K562 (cell line): ENCODE data around the gene PLXNA2. TPM values are rescaled to one million over a fixed set of nuclear protein-coding genes. Genes with fewer than 3 reads are reported as not detected.

Source experiments
- ATAC-seq: fragments of 200-7000 bp; cut with Tn5 transposase; 3 replicates; pipeline ENCODE4 v1.9.1; 2020; ENCODE audit warnings: moderate library complexity
- BruUV-seq: library from RNA; stranded (reverse); fragments of 400-500 nt; replicated peaks from 2 replicates; lab custom pipeline; 2021; lab: Mats Ljungman, UMichigan
- CTCF ChIA-PET: fragments of 300-600 bp; formaldehyde crosslinking; extraction: SDS; loops from one replicate; lab custom pipeline; 2021; ENCODE audit warnings: low intra/inter-chr PET ratio; lab: Yijun Ruan, JAX
- POLR2A ChIA-PET: fragments of 300-600, 350-650 bp; sonication (Branson Sonifier 250); formaldehyde crosslinking; extraction: SDS; loops from one replicate; lab custom pipeline; 2021; ENCODE audit warnings: antibody characterized with exemption, inconsistent platforms; lab: Yijun Ruan, JAX
- DNase-seq, 4 experiments: peaks; one replicate each; pipeline versions ENCODE4 v3.0.0 to v3.0.0-alpha.2; 2011 to 2018; ENCODE audit warnings: low spot score in 3 of 4, mixed read lengths in 3 of 4; ENCODE audit errors: extremely low read depth in 1 of 4
- FAIRE-seq: peaks from 2 replicates; lab custom pipeline; 2011; peaks lifted over from hg19 to GRCh38; lab: Jason Lieb, UNC
- H2AFZ ChIP-seq: 2 replicates; pipeline ENCODE4 v1.6.0; 2011; ENCODE audit warnings: low read depth, low read length, control low read depth, inconsistent platforms
- H3K27ac ChIP-seq: fragments of 200-600 bp; 3 replicates; pipeline ENCODE4 v1.8.0; 2011; ENCODE audit warnings: low read depth, mild to moderate bottlenecking, control low read depth, inconsistent platforms, low read length, moderate library complexity, mixed read lengths; ENCODE audit errors: extremely low read depth
- H3K27me3 ChIP-seq, 2 experiments: fragments of 300-600 bp in 1 of 2; 2 replicates in 1 of 2; 3 replicates in 1 of 2; pipeline versions ENCODE4 v1.6.0 to v1.8.0; 2011; ENCODE audit warnings: inconsistent platforms in 2 of 2, low read length in 2 of 2, mild to moderate bottlenecking in 1 of 2, mixed read lengths in 1 of 2, moderate library complexity in 1 of 2; ENCODE audit not compliant: control insufficient read depth in 2 of 2, insufficient read depth in 2 of 2
- H3K36me3 ChIP-seq: fragments of 300-600 bp; 3 replicates; pipeline ENCODE4 v1.8.0; 2011; ENCODE audit warnings: mild to moderate bottlenecking, low read length, inconsistent platforms; ENCODE audit not compliant: control insufficient read depth, insufficient read depth
- H3K4me1 ChIP-seq, 2 experiments: fragments of 200-600 bp in 1 of 2; replicated peaks in 1 of 2; 2 replicates in 1 of 2; 3 replicates in 1 of 2; pipeline versions ENCODE4 v1.5.1 to v1.8.0; 2011; ENCODE audit warnings: inconsistent platforms in 2 of 2, low read length in 2 of 2, mild to moderate bottlenecking in 1 of 2, mixed read lengths in 1 of 2, moderate library complexity in 1 of 2; ENCODE audit not compliant: control insufficient read depth in 2 of 2, insufficient read depth in 2 of 2
- H3K4me2 ChIP-seq: 2 replicates; pipeline ENCODE4 v1.6.1; 2011; ENCODE audit warnings: low read length, control low read depth, inconsistent platforms, mixed read lengths; ENCODE audit not compliant: insufficient read depth
- H3K4me3 ChIP-seq: fragments of 200-600 bp; sonication (generic), shearing (Covaris generic); 2 replicates; pipeline ENCODE4 v1.5.1; 2016; ENCODE audit warnings: control low read depth, inconsistent platforms
- H3K79me2 ChIP-seq: fragments of 200-600 bp; 3 replicates; pipeline ENCODE4 v1.8.0; 2011; ENCODE audit warnings: low read length, inconsistent platforms; ENCODE audit not compliant: control insufficient read depth, insufficient read depth
- H3K9ac ChIP-seq, 2 experiments: 2 replicates each; pipeline versions ENCODE4 v1.6.0 to v1.6.1; 2011; ENCODE audit warnings: low read depth in 2 of 2, low read length in 2 of 2, control low read depth in 1 of 2, inconsistent platforms in 1 of 2, mild to moderate bottlenecking in 1 of 2, mixed read lengths in 1 of 2; ENCODE audit not compliant: insufficient read depth in 1 of 2
- H3K9me1 ChIP-seq: one replicate; pipeline ENCODE4 v1.6.0; 2011; ENCODE audit warnings: inconsistent platforms, mild to moderate bottlenecking, low read length, moderate library complexity; ENCODE audit not compliant: control insufficient read depth, insufficient read depth
- H3K9me3 ChIP-seq: replicated peaks from 2 replicates; pipeline ENCODE4 v1.5.1; 2011; ENCODE audit warnings: low read depth, low read length, inconsistent platforms; ENCODE audit not compliant: control insufficient read depth, insufficient read depth
- H4K20me1 ChIP-seq: replicated peaks from 2 replicates; pipeline ENCODE4 v1.6.1; 2011; ENCODE audit warnings: low read length, inconsistent platforms, mixed read lengths; ENCODE audit not compliant: control insufficient read depth, insufficient read depth
- ARHGAP35 ChIP-seq: fragments of 450-650 bp; IDR thresholded peaks from 2 replicates; pipeline ENCODE4 v1.6.1; 2018; ENCODE audit not compliant: partially characterized antibody
- BACH1 ChIP-seq: fragments of 200-800 bp; sonication (Bioruptor generic); IDR thresholded peaks from 2 replicates; pipeline ENCODE4 v1.6.1; 2016; ENCODE audit warnings: missing genetic modification characterization, missing compliant biosample characterization
- HDAC3 ChIP-seq: fragments of 450-650 bp; IDR thresholded peaks from 2 replicates; pipeline ENCODE4 v1.6.1; 2018; ENCODE audit warnings: borderline replicate concordance, mild to moderate bottlenecking, moderate library complexity; ENCODE audit not compliant: partially characterized antibody
- TAL1 ChIP-seq: fragments of 450-650 bp; IDR thresholded peaks from 2 replicates; pipeline ENCODE4 v1.6.1; 2016; ENCODE audit warnings: mild to moderate bottlenecking
- ZNF165 ChIP-seq: fragments of 250-450 bp; sonication (Bioruptor Pico); IDR thresholded peaks from 2 replicates; pipeline ENCODE4 v1.4.0; 2020; ENCODE audit warnings: borderline replicate concordance
- WGBS: fragments of 100-300 bp; shearing (Covaris generic); methylation state at CpG from one replicate; pipeline ENCODE4 v1.1.6; 2016; ENCODE audit warnings: low coverage, mixed read lengths; ENCODE audit not compliant: insufficient coverage; ENCODE audit errors: missing lambda C conversion rate; 5-methylcytosine and 5-hydroxymethylcytosine counted together
- in situ Hi-C: fragments of 300-500 bp; cut with MboI; formaldehyde crosslinking; loops from 4 replicates; pipeline ENCODE4 v1.15.0; 2018; ENCODE audit warnings: inconsistent platforms, mixed read lengths
- intact Hi-C: fragments of 100-400 bp; cut with micrococcal nuclease; formaldehyde crosslinking; loops from 2 replicates; pipeline ENCODE4 v1.14.2; 2022
- polyA plus RNA-seq, 8 experiments: library from polyadenylated mRNA; depleted of rRNA in 4 of 8; stranded (reverse) in 5 of 8; unstranded in 3 of 8; fragments of >200 nt; fragmentation: Nextera tagmentation in 2 of 8; fragmentation: Illumina TruSeq in 1 of 8; extraction: Ambion mirVana in 2 of 8; extraction: Trizol in 1 of 8; gene quantifications; 2 replicates each; pipeline versions ENCODE4 v1.2.1 to v1.2.3, GENCODE V29; 2011 to 2014; ENCODE audit warnings: inconsistent platforms in 1 of 8, missing spikeins in 1 of 8
- total RNA-seq, 7 experiments: library from RNA; depleted of rRNA in 6 of 7; stranded (reverse); fragments of >200 nt in 6 of 7; fragmentation: Illumina TruSeq in 2 of 7; extraction: Trizol in 2 of 7; gene quantifications; 2 replicates each; pipeline versions ENCODE4 v1.2.1 to v1.2.3, GENCODE V29; 2011 to 2021; ENCODE audit warnings: low replicate concordance in 1 of 7
- TF ChIP-seq, protein P1 (sequence below): sonication (generic); formaldehyde crosslinking; IDR thresholded peaks from 2 replicates; pipeline ENCODE4 v1.8.0; 2023; ENCODE audit warnings: mild to moderate bottlenecking, missing genetic modification reagents

PLXNA2 gene
- total and polyA plus RNA-seq, 9 of the 15 experiments (the other 6 are each of a cell fraction or from before 2014, with no cell fraction given), result 0.01 to 1.3 (median 0.32) TPM

GRCh38 chr1:208137193-208137592 is 107.0 kb downstream of the PLXNA2 start:
- no peak for DNase-seq
- POLR2A ChIA-PET, result no interaction called here
- peaks cover 0 to 4% of the 10 kb centered on the region in 2 experiments; a peak in 2 of 5 replicates for H3K4me1 ChIP-seq
- FAIRE-seq, result no peak
- no peaks in the 10 kb centered on the region for H3K36me3 ChIP-seq
- H3K27ac ChIP-seq, result no peak overlapping the region
- no peak for ATAC-seq
- in situ Hi-C loops (no loop called here), intact Hi-C loops (no loop called here)
- CTCF ChIA-PET, result no interaction called here
- BruUV-seq, result no TSS peak
- H3K4me2 ChIP-seq, result no peak overlapping the region
- 19% methylated on average over 4 of the region's 4 CpGs for WGBS
- no peak for TF ChIP-seq HDAC3
- TF ChIP-seq ARHGAP35, result no peak
- TF ChIP-seq, protein P1, sequence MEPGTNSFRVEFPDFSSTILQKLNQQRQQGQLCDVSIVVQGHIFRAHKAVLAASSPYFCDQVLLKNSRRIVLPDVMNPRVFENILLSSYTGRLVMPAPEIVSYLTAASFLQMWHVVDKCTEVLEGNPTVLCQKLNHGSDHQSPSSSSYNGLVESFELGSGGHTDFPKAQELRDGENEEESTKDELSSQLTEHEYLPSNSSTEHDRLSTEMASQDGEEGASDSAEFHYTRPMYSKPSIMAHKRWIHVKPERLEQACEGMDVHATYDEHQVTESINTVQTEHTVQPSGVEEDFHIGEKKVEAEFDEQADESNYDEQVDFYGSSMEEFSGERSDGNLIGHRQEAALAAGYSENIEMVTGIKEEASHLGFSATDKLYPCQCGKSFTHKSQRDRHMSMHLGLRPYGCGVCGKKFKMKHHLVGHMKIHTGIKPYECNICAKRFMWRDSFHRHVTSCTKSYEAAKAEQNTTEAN, result no peak
- no peak for TF ChIP-seq BACH1 (tag)
- no peak for TF ChIP-seq TAL1
- no peak for TF ChIP-seq ZNF165 (CRISPR knock-in tag)
- H3K9me3 ChIP-seq, result no peaks in the 10 kb centered on the region
- no peaks in the 10 kb centered on the region for H3K79me2 ChIP-seq
- H3K27me3 ChIP-seq, result peaks cover 0 to 10% of the 10 kb centered on the region in 2 experiments; a peak in 1 of 5 replicates
- H4K20me1 ChIP-seq, result no peaks in the 10 kb centered on the region; the same call in 1 of the 2 replicates
- H3K9ac ChIP-seq, result no peak overlapping the region
- no peaks in the 10 kb centered on the region for H3K9me1 ChIP-seq
- no peak overlapping the region for H3K4me3 ChIP-seq
- H2AFZ ChIP-seq, result no peak overlapping the region
